Nasal cavity respiratory epithelium epithelial cell of viscerocranial mucosa (primary cell): ENCODE data around the gene ZNF415. TPM values are rescaled to one million over a fixed set of nuclear protein-coding genes. Genes with fewer than 3 reads are reported as not detected.

ENCODE experiments used
- total RNA-seq: library from RNA; depleted of rRNA; stranded (reverse); fragments of >200 nt; gene quantifications from 2 replicates; pipeline ENCODE4 v1.2.3, GENCODE V29; 2014

Gene ZNF415
- 12.3 and 15.4 TPM in 2 replicates for total RNA-seq

DNA sequence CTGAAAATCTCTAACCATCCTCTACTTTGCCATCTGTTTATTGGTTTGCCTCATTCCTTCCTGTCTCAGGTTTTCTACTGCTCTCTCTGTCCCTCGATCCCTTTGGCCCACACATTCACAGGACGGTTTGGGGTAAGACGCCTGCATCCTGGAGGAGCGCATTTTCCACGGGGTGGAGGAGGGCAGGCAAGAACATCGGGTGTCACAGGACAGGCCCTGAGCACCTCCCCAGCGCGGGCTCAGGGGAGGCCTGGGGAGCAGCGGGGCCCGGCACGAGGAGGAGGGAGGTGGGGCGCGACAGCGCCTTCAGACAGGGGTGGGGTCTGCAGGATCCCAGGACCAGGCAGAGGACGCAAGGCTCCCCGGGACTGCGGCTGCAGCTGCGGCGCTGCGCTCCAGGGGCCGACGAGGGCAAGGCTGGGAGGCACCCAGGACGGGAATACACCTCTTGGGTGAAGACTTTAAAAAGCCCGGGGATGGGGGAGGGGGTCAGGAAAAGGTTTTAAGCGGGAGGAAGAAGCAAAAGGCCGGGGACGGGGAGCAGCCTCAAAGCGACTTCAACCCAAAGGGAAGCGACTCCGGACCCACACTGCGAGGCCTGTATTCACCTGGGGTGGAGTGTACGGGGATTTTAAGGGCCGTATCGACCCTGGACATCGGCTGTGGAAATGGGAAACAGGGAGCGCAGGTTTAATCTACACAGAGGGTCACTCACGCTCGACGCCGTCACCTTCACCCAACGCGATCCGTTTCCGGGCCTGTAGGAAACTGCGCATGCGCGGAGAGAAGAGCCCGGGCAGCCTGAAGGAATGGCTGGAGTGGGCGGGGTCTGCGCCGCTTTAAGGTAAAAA is at the start of gene ZNF415:
TSS of gene ZNF415 (minus strand) at position 770 of the 851 bp plus-strand sequence. CDS start 10,234 bp downstream, outside the sequence.

DNA sequence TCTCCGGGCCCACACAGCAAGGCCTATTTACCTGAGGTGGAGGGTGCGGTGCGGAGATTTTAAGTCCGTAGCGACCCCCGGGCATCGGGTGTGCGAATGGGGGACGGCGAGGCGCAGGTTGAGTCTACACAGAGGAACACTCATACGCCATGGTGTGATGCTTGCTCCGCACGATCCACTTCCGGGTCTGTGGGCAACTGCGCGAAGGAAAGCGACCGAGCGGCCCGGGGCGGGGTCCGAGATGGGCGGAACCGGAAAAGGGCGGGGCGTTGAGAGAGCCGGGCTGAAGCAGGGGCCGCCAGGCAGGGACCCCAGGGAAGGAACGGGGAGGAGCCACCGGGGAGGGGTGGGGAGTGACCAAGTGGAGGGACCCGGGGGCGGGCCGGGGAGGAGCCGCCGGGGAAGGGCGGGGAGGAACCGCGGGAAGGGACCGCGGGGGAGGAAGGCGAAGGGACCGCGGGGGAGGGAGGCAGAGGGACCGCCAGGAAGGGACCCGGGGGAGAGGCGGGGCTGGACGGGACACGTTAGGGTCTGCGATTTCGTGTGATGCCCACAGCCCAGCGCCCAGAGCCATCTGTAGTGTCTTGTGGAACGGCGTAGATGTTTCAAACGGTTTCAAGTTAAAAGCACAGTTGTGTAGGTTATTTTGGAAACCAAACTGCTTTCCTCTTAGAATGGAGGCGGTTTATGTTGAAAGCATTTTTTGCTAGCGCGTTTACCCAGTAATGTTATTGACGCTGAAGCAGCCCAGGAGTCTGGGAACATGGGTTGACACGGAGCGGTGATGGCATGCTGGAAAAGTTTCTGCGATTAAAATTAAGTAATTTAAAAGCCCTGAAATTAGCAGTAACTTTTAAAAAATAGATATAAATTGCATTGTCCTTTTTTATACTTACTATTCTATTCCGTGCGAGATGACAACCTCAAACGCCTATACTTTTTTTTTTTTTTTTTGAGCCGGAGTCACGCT is 29.2 kb downstream of the ZNF415 start, which contains the start of gene ZNF160:
TSS of gene ZNF160 (minus strand) at position 189 of the 970 bp plus-strand sequence. CDS start 17,146 bp downstream, outside the sequence.

Other genes with a start within 250 kb of the ZNF415 start
- gene ZNF320, start 235.3 kb downstream of the ZNF415 start, total RNA-seq, result 18.5 and 22.7 TPM in 2 replicates
- gene ZNF888, start 209.5 kb downstream of the ZNF415 start, total RNA-seq, result 15.7 and 17.1 TPM in 2 replicates
- 24.3 and 32.6 TPM in 2 replicates for gene ZNF816, start 170.0 kb downstream of the ZNF415 start, total RNA-seq
- gene ERVV-1, start 119.0 kb downstream of the ZNF415 start, total RNA-seq, result not detected in 2 replicates
- gene ERVV-2, start 88.2 kb downstream of the ZNF415 start, total RNA-seq, result not detected in 2 replicates
- gene ZNF160, start 29.5 kb downstream of the ZNF415 start, total RNA-seq, result 15.4 and 39.6 TPM in 2 replicates
- gene ZNF347, start 26.1 kb upstream of the ZNF415 start, total RNA-seq, result 9.6 and 12.8 TPM in 2 replicates
- 2.7 and 6.5 TPM in 2 replicates for gene ZNF665, start 60.4 kb upstream of the ZNF415 start, total RNA-seq
- 19.1 and 29.0 TPM in 2 replicates for gene ZNF677, start 122.0 kb upstream of the ZNF415 start, total RNA-seq
- gene VN1R2, start 125.4 kb upstream of the ZNF415 start, total RNA-seq, result not detected in 2 replicates
- not detected in 2 replicates for gene VN1R4, start 134.8 kb upstream of the ZNF415 start, total RNA-seq
- gene ZNF845, start 200.8 kb upstream of the ZNF415 start, total RNA-seq, result 13.3 and 15.6 TPM in 2 replicates
- gene ZNF525, start 232.8 kb upstream of the ZNF415 start, total RNA-seq, result 16.4 and 33.8 TPM in 2 replicates